Measurements from ENCODE around the gene HEPHL1. TPM values are rescaled to one million over a fixed set of nuclear protein-coding genes. Genes with fewer than 3 reads are reported as not detected.

Gene HEPHL1
- total RNA-seq, 1 experiment from 2014 or later, result not detected

DNA sequence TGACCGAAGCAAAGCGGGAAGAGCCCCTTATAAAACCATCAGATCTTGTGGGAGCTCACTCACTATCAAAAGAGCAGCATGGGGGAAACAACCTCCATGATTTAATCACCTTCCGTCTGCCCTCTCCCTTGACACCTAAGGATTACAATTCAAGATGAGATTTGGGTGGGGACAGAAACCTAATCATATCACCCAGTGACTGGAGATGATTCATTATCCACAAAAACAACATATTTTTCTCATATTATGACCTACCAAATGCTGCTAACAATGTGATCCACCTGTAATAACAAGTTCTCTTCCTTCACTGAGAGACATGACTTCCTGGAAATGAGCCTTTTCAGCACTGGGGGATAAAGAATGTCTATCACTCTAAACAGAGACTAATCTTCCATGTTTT is 23.4 kb upstream of the HEPHL1 start:
- ChIA-PET CTCF (no interaction called here), POLR2A (no interaction called here), RAD21 (ENCODE audit: low non-redundant PET in 1 of 2, low total read pairs in 2 of 2, uncharacterized antibody in 2 of 2, unreplicated experiment in 2 of 2) (no interaction called here)
- H4K20me1 ChIP-seq (ENCODE audit: insufficient read depth), result no peaks in the 10 kb centered on the region
- H3K4me1 ChIP-seq (ENCODE audit: control insufficient read depth in 1 of 2, insufficient read depth in 2 of 2, low read length in 2 of 2), result no peaks in the 10 kb centered on the region
- H3K9me2 ChIP-seq (ENCODE audit: insufficient read depth), result no peaks in the 10 kb centered on the region
- no peak overlapping the region for H2AFZ ChIP-seq (ENCODE audit: low read depth, low read length, poor library complexity, severe bottlenecking)
- 0 out of 4 replicates have a peak, but pooled peaks cover 0 to 3% of the 10 kb centered on the region in 2 experiments for H3K9me3 ChIP-seq (ENCODE audit: control insufficient read depth in 1 of 2, insufficient read depth in 1 of 2, low read depth in 1 of 2, low read length in 2 of 2)
- BruUV-seq (replicated peaks), result no TSS peak
- H3K79me2 ChIP-seq (ENCODE audit: insufficient read depth, low read length), result no peaks in the 10 kb centered on the region
- H3K9ac ChIP-seq (ENCODE audit: low read length), result no peak overlapping the region
- TF ChIP-seq, protein P1, sequence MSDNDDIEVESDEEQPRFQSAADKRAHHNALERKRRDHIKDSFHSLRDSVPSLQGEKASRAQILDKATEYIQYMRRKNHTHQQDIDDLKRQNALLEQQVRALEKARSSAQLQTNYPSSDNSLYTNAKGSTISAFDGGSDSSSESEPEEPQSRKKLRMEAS (IDR thresholded peaks at IDR 0.05), result no peak
- TF ChIP-seq SIN3A (IDR thresholded peaks at IDR 0.05; ENCODE audit: low read depth), result no peak
- no peak for TF ChIP-seq EZH2phosphoT487 (IDR thresholded peaks at IDR 0.05; ENCODE audit: borderline replicate concordance)
- no peak for TF ChIP-seq YY1 (IDR thresholded peaks at IDR 0.05; ENCODE audit: extremely low read depth, insufficient replicate concordance, low read depth, low read length)
- TF ChIP-seq POLR2A (IDR thresholded peaks at IDR 0.05; ENCODE audit: borderline replicate concordance, extremely low read depth, insufficient read depth, insufficient read length), result no peak
- TF ChIP-seq, protein P2, sequence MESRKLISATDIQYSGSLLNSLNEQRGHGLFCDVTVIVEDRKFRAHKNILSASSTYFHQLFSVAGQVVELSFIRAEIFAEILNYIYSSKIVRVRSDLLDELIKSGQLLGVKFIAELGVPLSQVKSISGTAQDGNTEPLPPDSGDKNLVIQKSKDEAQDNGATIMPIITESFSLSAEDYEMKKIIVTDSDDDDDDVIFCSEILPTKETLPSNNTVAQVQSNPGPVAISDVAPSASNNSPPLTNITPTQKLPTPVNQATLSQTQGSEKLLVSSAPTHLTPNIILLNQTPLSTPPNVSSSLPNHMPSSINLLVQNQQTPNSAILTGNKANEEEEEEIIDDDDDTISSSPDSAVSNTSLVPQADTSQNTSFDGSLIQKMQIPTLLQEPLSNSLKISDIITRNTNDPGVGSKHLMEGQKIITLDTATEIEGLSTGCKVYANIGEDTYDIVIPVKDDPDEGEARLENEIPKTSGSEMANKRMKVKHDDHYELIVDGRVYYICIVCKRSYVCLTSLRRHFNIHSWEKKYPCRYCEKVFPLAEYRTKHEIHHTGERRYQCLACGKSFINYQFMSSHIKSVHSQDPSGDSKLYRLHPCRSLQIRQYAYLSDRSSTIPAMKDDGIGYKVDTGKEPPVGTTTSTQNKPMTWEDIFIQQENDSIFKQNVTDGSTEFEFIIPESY (IDR thresholded peaks at IDR 0.05; ENCODE audit: extremely low read depth, insufficient replicate concordance, low read length), result no peak
- no peak for TF ChIP-seq EGR1 (IDR thresholded peaks at IDR 0.05; ENCODE audit: low read depth)
- no peak for TF ChIP-seq SP1 (IDR thresholded peaks at IDR 0.05; ENCODE audit: low read depth)
- no peak overlapping the region for H3K27ac ChIP-seq (ENCODE audit: low read depth, low read length)
- H3K4me3 ChIP-seq (replicated peaks in 1 of 2; ENCODE audit: low read depth in 1 of 2, low read length in 2 of 2), result no peak overlapping the region
- DNase-seq (ENCODE audit: low read depth, low spot score) (no peak), ATAC-seq (no peak)
- no peaks in the 10 kb centered on the region for H3K36me3 ChIP-seq (ENCODE audit: control insufficient read depth in 1 of 2, insufficient read depth in 2 of 2, low read length in 2 of 2)
- H3K27me3 ChIP-seq (ENCODE audit: insufficient read depth, low read length), result no peaks in the 10 kb centered on the region
- H3K4me2 ChIP-seq (ENCODE audit: low read length), result no peak overlapping the region
- intact Hi-C loops (cut with micrococcal nuclease), result no loop called here

DNA sequence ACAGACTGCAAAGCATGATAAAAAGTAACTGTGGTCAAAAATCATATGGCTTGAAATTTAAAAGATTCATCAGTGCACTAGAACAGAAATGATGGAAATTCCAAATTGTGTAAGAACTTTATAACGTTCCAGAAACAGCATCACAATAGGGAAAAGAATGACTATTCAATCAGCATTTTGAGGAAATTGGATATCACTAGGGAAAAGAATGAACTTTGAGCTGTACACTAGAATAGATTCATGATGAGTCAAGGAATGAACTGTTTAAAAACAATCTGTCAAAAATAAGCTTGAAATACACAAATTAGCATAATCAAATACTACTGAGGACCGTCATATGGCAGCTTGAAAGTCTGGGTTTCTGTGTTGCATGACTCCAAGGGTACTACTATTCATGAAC is 20.5 kb upstream of the HEPHL1 start:
- H3K9ac ChIP-seq (ENCODE audit: low read length), result no peak overlapping the region
- no peak overlapping the region for H3K4me2 ChIP-seq (ENCODE audit: low read length)
- no peaks in the 10 kb centered on the region for H3K9me2 ChIP-seq (ENCODE audit: insufficient read depth)
- no peaks in the 10 kb centered on the region for H4K20me1 ChIP-seq (ENCODE audit: insufficient read depth)
- intact Hi-C loops (cut with micrococcal nuclease), result no loop called here
- no peak overlapping the region for H3K4me3 ChIP-seq (replicated peaks in 1 of 2; ENCODE audit: low read depth in 1 of 2, low read length in 2 of 2)
- ATAC-seq (no peak), DNase-seq (ENCODE audit: low read depth, low spot score) (no peak)
- no peaks in the 10 kb centered on the region for H3K27me3 ChIP-seq (ENCODE audit: insufficient read depth, low read length)
- POLR2A ChIA-PET, result no interaction called here
- no peaks in the 10 kb centered on the region for H3K9me3 ChIP-seq (ENCODE audit: control insufficient read depth in 1 of 2, insufficient read depth in 1 of 2, low read depth in 1 of 2, low read length in 2 of 2)
- no peak overlapping the region for H3K27ac ChIP-seq (ENCODE audit: low read depth, low read length)
- no peaks in the 10 kb centered on the region for H3K4me1 ChIP-seq (ENCODE audit: control insufficient read depth in 1 of 2, insufficient read depth in 2 of 2, low read length in 2 of 2)
- BruUV-seq (replicated peaks), result no TSS peak
- RAD21 ChIA-PET (ENCODE audit: low non-redundant PET in 1 of 2, low total read pairs in 2 of 2, uncharacterized antibody in 2 of 2, unreplicated experiment in 2 of 2), result no interaction called here
- CTCF ChIA-PET, result no interaction called here
- H3K79me2 ChIP-seq (ENCODE audit: insufficient read depth, low read length), result no peaks in the 10 kb centered on the region
- H3K36me3 ChIP-seq (ENCODE audit: control insufficient read depth in 1 of 2, insufficient read depth in 2 of 2, low read length in 2 of 2), result no peaks in the 10 kb centered on the region
- no peak overlapping the region for H2AFZ ChIP-seq (ENCODE audit: low read depth, low read length, poor library complexity, severe bottlenecking)
- TF ChIP-seq, protein P2 (IDR thresholded peaks at IDR 0.05; ENCODE audit: extremely low read depth, insufficient replicate concordance, low read length), result no peak
- TF ChIP-seq, protein P3, sequence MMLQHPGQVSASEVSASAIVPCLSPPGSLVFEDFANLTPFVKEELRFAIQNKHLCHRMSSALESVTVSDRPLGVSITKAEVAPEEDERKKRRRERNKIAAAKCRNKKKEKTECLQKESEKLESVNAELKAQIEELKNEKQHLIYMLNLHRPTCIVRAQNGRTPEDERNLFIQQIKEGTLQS (IDR thresholded peaks at IDR 0.05), result no peak
- TF ChIP-seq TCF7L2 (IDR thresholded peaks at IDR 0.05; ENCODE audit: borderline replicate concordance, extremely low read depth, insufficient read depth, insufficient read length) (no peak), ZFX (IDR thresholded peaks at IDR 0.05) (no peak), EZH2 (IDR thresholded peaks at IDR 0.05) (no peak)
- TF ChIP-seq, protein P1 (IDR thresholded peaks at IDR 0.05), result no peak

Measured in HCT116 (cell line).